ENCODE data around the gene MEGF11.

MEGF11 gene

GRCh38 chr15:65962187-65962586, 291.4 kb downstream of the MEGF11 start:
- TF ChIP-seq CTCF (conservative IDR thresholded peaks at IDR 0.05): no peak
- no peak overlapping the region for H3K27ac ChIP-seq

- TF ChIP-seq CTCF (conservative IDR thresholded peaks at IDR 0.05): no peak
- no peak overlapping the region for H3K27ac ChIP-seq
Measured at GRCh38 chr15:65960586-65960985, 293.0 kb downstream of the MEGF11 start.

- TF ChIP-seq CTCF (conservative IDR thresholded peaks at IDR 0.05): no peak
Measured at GRCh38 chr15:65958835-65959234, 294.7 kb downstream of the MEGF11 start.

GRCh38 chr15:65957451-65957850, 296.1 kb downstream of the MEGF11 start:
- TF ChIP-seq CTCF (conservative IDR thresholded peaks at IDR 0.05): no peak
- no peak overlapping the region for H3K27ac ChIP-seq

More at GRCh38 chr15:65958835-65959234, 294.7 kb downstream of the MEGF11 start:
- no peak overlapping the region for H3K27ac ChIP-seq

DNA sequence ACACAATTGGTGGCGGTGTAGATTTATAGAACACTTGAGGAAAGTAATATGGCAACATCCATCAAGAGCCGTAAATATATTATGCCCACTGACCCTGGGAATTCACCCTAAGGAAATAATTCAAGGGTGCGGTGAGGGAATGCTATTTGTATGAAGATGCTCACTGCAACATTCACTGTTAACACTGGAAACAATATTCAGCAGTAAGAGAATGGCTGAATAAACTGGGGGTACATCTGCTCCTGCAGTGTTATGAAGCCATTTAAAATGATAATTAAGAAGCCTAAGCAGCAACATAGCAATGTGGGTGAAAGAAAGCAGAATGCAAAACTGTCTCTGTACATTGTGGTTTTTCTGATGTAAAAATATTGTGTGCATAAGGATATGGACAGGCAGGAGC, 296.7 kb downstream of the MEGF11 start:
- H3K27ac ChIP-seq: no peak overlapping the region
- no peak for TF ChIP-seq CTCF (conservative IDR thresholded peaks at IDR 0.05)

- H3K27ac ChIP-seq: no peak overlapping the region
- TF ChIP-seq CTCF (conservative IDR thresholded peaks at IDR 0.05): no peak
Measured at GRCh38 chr15:65956307-65956706, 297.2 kb downstream of the MEGF11 start.

DNA sequence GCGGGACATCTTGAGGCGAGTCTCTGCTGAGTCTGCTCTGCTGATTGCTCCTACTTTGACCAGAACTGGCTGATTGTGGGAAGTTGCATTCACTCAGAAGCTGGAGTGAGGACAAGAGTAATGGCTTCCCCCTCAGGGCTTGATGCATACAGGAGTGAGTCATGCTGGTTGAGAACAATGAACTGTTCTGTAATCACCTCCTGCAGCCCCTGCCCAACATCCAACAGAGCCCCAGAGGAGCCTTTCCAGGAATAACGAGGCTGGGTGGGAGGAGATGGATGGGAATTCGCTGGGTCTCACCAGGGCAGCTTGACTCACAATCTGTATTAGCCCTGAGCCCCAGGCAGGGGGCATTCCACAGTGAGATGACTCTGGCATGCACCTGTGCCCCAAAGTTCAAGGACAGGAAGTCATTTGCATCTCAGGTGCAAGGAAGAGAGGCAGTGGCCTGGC, 299.2 kb downstream of the MEGF11 start:
- H3K27ac ChIP-seq: no peak overlapping the region
- no peak for TF ChIP-seq CTCF (conservative IDR thresholded peaks at IDR 0.05)

GRCh38 chr15:65953622-65954021, 299.9 kb downstream of the MEGF11 start:
- TF ChIP-seq CTCF (conservative IDR thresholded peaks at IDR 0.05): no peak
- no peak overlapping the region for H3K27ac ChIP-seq
